Stimulated activated CD8-positive, alpha-beta memory T cell treated with anti-CD3 and anti-CD28 coated beads, Interleukin-15, amount 100 ng/mL, for 4 hours (primary cell): ENCODE data around the gene PWWP2A.
"Not testable (repeated sequence)": the region's sequence is repeated elsewhere in the genome, so short reads cannot be mapped to it uniquely, and the experiment has no call there.

Source experiments
- DNase-seq, 2 donors: peaks; one replicate each; pipeline ENCODE4 v3.0.0-alpha.2; 2020; ENCODE audit warnings: low read depth in 2 of 2

PWWP2A gene

GRCh38 chr5:160076997-160077396 lies 42.3 kb downstream of the PWWP2A start:
- DNase-seq = no peak

GRCh38 chr5:160075073-160075472 lies 44.2 kb downstream of the PWWP2A start:
- DNase-seq = no peak

- no peak for DNase-seq
These were observed 47.3 kb downstream of the PWWP2A start for GRCh38 chr5:160071916-160072315.

GRCh38 chr5:160071516-160071915 lies 47.7 kb downstream of the PWWP2A start:
- DNase-seq = no peak

- not testable (repeated sequence) for DNase-seq
These were observed 50.1 kb downstream of the PWWP2A start for GRCh38 chr5:160069120-160069519.

GRCh38 chr5:160064995-160065614 lies 54.1 kb downstream of the PWWP2A start:
- no peak for DNase-seq

GRCh38 chr5:160064417-160064810 lies 54.8 kb downstream of the PWWP2A start:
- DNase-seq = no peak

- no peak for DNase-seq
These were observed 57.5 kb downstream of the PWWP2A start for GRCh38 chr5:160061770-160062169.

- no peak for DNase-seq
These were observed 59.2 kb downstream of the PWWP2A start for GRCh38 chr5:160060001-160060400.

- DNase-seq = no peak
These were observed 62.0 kb downstream of the PWWP2A start for GRCh38 chr5:160057256-160057655.

- DNase-seq = no peak
These were observed 64.4 kb downstream of the PWWP2A start for GRCh38 chr5:160054831-160055230.

- DNase-seq = no peak
These were observed 65.2 kb downstream of the PWWP2A start for GRCh38 chr5:160054047-160054446.

GRCh38 chr5:160049099-160049498 lies 70.2 kb downstream of the PWWP2A start:
- no peak for DNase-seq

GRCh38 chr5:160048131-160048530 lies 71.1 kb downstream of the PWWP2A start:
- DNase-seq = no peak

GRCh38 chr5:160047423-160047822 lies 71.8 kb downstream of the PWWP2A start:
- no peak for DNase-seq

GRCh38 chr5:160044967-160045366 lies 74.3 kb downstream of the PWWP2A start:
- DNase-seq = no peak

- no peak for DNase-seq
These were observed 74.9 kb downstream of the PWWP2A start for GRCh38 chr5:160044391-160044804.

- no peak for DNase-seq
These were observed 76.6 kb downstream of the PWWP2A start for GRCh38 chr5:160042671-160043070.
